ENCODE measurements around the gene CHRNA4.

DNA sequence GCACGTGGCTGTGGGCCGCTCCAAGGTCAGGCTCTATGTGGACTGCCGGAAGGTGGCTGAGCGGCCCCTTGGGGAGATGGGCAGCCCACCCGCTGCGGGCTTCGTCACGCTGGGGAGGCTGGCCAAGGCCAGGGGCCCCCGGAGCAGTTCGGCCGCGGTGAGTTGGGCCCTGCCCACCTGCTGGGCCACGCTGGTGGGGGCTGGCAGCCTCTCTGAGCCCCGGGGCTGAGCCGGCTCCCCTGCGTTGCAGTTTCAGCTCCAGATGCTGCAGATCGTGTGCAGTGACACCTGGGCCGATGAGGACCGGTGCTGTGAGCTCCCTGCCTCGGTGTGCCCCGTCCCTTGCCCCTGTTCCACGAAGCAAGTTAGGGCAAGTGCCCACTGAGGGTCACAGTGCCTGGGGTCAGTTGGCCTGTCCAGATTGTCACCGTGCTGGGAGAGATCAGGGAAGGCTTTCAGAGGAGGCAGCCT, 41.1 kb downstream of the CHRNA4 start:
- no peak for TF ChIP-seq EZH2 (IDR thresholded peaks at IDR 0.05; ENCODE audit: borderline replicate concordance, low read depth, low read length, severe bottlenecking)
- TF ChIP-seq, protein P1, sequence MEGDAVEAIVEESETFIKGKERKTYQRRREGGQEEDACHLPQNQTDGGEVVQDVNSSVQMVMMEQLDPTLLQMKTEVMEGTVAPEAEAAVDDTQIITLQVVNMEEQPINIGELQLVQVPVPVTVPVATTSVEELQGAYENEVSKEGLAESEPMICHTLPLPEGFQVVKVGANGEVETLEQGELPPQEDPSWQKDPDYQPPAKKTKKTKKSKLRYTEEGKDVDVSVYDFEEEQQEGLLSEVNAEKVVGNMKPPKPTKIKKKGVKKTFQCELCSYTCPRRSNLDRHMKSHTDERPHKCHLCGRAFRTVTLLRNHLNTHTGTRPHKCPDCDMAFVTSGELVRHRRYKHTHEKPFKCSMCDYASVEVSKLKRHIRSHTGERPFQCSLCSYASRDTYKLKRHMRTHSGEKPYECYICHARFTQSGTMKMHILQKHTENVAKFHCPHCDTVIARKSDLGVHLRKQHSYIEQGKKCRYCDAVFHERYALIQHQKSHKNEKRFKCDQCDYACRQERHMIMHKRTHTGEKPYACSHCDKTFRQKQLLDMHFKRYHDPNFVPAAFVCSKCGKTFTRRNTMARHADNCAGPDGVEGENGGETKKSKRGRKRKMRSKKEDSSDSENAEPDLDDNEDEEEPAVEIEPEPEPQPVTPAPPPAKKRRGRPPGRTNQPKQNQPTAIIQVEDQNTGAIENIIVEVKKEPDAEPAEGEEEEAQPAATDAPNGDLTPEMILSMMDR (IDR thresholded peaks at IDR 0.05; ENCODE audit: borderline replicate concordance, extremely low read depth, low read length, poor library complexity, severe bottlenecking): no peak
